Eye (tissue), 1 donor: ENCODE measurements around the gene FBRSL1.
A peak's percentile ranks its signal among the peaks of the same experiment; 100 is the strongest.
"Not testable (repeated sequence)": the region's sequence is repeated elsewhere in the genome, so short reads cannot be mapped to it uniquely, and the experiment has no call there.

Experiments
- DNase-seq: peaks from one replicate; pipeline ENCODE4 v3.0.0-alpha.2; 2015

FBRSL1 gene

DNA sequence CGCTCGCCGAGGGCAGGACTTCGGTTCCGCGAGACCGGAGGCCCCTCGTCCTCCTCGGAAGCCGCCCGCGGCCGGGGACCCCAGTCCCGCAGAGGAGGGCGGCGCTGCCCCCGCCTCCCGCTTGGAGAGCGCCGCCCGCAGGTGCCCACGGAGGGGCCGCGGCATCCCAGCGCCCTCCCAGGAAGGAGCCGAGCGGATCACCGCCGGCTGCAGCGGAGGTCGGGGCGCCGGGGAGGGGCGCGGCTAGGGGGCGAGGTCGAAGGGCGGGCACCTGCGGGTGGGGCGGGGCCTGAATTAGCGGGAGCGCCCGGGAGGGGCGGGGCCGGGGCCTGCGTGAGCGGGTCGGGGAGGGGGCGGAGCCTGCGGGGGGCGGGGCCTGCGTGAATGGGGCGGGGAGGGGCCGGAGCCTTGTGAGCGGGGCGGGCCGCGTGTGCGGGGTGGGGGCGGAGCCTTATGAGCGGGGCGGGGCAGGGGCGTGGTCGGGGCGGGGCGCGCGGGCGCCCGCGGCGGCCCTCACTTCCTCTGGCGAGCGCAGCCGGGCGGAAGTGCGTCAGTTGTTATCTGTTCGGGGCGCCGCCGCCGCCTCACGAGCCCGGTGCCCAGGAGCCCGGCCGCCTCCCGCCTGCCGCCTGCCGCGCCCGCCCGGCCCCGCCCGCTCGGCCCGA is at the start of gene FBRSL1:
Gene FBRSL1 (plus strand): TSS at position 550 of the 665 bp plus-strand sequence.
- DNase-seq, result peak; percentile 92

DNA sequence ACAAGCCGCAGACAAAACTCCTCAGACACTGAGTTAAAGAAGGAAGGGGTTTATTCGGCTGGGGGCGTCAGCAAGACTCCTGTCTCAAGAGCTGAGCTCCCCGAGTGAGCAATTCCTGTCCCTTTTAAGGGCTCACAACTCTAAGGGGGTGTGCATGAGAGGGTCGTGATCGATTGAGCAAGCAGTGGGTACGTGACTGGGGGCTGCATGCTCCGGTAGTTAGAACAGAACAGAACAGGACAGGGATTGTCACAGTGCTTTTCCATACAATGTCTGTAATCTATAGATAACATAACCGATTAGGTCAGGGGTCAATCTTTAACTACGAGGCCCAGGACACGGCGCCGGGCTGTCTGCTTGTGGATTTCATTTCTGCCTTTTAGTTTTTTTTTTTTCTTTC is 49.5 kb upstream of the FBRSL1 start:
- DNase-seq, result not testable (repeated sequence)

DNA sequence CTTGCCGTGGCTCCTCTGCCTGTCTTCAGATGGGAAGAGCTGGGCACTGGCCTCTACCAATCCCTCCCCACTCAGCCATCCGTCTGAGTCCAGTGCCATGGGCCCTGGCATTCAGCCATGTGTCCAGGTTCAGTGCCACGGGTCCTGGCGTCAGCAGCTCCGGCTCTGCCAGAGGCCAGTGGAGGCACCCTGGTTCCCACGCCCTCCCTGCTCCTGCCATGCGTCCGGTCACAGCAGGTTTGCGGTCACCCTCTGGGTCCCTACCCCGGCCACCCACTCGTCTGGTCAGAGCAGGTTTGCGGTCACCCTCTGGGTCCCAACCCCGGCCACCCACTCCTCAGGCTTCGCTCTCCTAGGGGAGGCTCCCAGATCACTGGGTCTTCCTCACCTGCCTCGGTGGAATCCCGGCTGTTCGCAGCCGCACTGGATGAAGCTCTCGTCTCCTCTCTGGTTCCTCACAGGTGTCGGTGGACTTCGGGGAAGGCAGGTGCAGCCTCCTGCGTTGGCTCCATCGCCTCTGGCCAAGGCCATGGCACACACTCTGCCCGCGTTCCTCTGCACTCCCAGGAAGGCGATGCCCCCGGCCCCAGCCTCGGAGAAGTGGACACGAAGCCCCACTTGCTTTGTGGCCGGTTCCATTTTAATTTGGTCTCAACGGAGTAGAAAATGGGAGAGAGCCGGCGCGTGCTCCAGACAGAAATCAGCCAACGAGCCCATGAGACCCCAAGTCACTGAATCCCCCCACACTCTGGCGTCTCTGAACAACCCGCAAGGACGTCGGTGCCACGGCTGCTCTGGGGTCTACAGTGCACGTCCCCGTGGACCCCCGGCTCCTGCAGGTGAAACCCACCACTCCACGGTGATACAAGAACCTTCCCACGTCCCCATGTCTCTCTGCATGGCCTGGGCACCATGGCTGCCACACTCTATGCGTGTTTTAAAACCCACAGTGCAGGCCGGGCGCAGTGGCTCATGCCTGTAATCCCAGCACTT is 47.8 kb upstream of the FBRSL1 start:
- no peak for DNase-seq

DNA sequence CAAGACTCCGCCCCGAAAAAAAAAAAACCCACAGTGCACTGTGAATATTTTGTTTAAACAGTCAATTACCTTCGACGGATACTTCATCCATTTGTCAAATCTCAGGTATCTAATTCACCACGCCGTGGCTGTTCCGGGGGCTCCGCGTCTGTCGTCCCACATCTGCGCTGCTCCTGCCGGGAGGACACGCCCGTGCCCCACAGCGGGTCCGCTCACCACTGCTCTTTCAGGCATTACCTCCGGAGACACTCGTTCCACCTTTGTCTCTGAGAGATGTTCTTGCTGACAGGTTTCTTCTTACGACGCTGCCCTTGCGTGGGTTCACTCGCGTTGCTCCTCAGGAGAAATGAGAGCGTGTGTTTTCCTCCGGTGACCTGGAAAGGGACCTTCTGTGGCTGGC is 46.9 kb upstream of the FBRSL1 start:
- DNase-seq, result no peak

DNA sequence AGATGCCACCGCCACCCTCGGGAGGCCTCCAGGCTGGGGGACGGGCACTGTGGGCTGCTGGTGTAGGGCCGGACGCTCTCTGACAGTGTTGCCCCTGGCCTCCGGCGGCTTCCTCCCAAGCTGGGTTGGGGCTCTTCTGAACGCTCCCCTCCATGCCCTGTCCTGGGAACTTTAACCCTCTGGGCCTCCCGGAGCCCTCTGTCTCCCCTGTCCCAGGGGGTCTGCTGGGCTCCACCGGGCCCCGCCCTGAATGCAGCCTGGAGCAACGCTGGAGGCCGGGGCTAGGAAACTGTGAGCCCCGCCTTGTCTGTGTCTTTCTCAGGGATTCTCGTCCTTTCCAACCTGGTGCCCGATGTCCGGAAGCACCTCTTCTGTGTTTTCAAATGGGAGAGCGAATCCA is 45.7 kb upstream of the FBRSL1 start:
- DNase-seq, result no peak

DNA sequence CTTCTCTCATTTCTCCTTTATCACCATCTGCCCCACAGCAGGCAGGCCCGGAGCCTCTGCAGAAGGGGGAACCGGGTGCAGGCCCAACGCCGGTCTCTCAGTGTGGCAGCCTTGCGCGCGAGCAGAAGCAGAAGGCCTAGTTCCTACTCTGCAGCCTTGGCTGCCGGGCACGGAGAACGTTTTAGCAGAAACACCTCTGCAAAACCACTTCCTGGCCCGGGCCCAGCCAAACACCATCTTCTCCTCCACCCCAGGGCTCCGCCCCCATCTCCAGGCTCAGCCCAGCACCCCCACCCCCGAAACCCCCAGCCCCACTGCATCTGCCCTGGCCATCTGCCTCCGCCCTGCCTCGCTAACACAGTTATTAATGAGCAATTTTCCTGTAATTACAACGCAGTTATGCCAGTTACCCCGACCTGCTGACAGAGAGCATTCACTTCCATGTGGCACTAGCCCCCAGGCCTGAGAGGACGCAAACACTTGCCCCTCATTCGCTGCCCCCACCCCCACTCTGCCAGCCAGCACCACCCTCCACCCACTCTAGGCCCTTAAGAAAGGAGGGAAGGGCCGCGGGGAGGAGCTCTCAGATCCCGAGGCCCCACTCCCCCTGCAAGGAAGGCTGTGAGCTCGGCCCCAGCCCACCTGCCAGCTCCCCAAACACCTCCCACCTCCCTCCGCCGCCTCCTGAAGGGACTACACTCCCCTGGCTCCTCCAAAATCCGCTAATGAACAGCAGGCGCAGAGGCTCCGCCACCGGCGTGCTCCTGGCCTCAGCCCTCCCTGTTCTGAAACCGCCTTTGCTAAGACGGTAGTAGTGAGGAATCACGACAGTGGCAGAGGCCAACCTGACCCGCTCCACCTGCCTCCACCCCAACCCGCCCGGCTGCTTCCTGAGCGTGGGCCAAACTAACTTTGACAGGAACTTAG is 44.7 kb upstream of the FBRSL1 start:
- DNase-seq, result peak; percentile 72

DNA sequence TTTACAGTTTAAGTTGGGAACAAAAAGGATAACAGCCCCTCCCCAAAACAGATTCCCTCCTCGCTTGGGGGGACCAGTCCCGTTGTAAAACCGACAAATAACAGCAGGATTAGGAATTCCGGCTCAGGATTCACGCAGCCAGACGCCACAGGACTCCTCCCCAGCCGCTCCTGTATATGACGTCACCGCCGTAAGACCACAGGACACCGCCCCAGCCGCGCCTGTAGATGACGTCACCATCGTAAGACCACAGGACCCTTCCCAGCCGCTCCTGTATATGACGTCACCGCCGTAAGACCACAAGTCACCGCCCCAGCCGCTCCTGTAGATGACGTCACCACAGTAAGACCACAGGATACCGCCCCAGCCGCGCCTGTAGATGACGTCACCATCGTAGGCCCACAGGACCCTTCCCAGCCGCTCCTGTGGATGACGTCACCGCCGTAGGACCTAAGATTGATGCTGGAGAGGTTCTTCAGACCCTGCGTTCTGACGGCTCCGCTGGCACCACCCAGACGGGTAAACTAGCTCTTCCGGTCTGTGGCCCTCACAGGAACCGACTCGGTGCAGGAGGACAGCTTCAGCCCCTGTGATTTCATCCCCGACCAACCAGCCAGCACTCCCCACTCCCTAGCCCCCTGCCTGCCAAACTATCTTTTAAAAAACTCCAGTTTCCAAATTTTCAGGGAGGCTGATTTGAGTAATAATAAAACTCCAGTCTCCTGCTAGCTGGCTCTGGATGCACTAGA is 43.9 kb upstream of the FBRSL1 start:
- peak; percentile 65 for DNase-seq

DNA sequence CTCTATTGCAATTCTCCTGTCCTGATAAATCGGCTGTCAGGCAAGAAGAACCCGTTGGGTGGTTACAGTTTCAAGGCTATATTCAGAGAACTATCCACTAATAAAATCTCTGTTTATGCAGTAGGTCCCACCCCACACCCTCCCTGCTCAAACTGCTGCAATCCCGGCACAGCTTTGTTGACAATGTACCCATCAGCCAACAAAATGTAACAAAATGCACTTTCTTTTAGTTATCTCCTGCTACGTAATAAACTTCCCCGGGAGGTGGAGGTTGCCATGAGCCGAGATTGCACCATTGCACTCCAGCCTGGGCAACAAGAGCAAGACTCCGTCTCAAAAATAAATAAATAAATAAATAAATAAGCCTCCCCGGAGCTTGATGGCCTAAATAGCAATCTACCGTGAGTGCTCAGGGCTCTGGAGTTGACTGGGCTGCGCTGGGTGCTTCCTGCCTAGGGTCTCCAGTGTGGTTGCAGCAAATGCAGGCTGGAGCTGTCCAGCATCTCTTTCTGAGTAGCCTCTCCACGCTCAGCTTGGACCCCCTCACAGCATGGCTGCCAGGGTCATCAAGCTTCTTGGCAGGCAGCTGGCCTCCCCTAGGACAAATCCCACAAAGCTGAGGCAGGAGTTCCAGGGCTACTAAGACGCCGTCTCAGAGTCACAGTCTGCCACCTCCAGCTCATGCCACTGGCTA is 43.2 kb upstream of the FBRSL1 start:
- DNase-seq, result no peak

DNA sequence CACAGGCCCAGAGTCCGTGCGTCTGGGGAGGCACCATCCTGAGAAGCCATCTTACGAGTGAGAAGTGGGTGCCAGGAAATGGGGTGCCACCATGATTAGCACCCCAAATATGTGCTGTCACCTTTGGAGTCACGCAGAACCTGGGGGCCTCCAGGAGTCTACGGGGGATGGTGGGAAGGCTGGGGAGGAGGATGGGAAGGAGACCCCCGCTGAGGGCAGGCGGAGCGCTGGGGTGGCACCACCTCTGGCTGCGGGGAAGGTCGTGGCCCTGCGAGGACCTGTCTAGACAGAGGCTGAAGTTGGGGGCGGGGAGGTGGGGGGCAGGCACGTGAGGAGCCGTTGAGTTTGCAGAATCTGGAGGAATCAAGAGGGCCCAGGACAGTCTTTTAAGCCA is 42.6 kb upstream of the FBRSL1 start:
- DNase-seq, result no peak

DNA sequence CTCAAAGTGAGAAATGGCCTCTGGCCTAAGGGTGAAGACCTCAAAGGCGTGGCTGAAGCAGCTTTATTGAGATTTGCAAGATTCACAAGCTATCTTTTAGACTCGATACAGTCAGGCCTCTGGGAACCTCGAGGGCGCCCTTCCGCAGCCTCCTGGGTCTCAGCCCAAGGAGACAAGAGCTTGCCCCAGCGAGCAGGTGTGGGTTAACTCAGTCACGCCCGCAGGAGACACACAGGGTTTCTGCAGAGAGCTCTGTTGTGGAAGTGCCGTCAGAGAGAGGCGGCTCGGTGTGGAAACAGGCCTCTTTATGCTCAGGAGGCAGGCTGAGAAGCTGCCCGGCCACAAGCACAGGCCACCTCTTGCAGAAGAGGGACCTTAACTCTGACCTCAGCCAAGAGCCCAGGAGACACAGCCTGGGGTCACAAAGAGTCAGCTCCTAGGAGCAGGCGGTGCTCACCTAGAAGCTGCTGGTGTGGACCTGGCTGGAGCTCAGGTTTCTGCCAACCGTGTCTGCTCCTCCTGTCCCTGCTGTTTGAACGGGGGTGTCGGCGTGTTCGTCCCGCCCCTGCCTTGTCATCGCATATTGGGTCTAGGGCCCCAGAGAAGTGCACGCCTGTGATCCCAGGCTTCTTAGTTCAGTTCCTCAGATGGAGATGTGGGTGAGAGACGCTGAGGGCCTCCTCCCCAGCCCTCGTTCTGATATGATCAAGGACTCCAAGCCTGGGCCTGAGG is 42.1 kb upstream of the FBRSL1 start:
- DNase-seq, result no peak

DNA sequence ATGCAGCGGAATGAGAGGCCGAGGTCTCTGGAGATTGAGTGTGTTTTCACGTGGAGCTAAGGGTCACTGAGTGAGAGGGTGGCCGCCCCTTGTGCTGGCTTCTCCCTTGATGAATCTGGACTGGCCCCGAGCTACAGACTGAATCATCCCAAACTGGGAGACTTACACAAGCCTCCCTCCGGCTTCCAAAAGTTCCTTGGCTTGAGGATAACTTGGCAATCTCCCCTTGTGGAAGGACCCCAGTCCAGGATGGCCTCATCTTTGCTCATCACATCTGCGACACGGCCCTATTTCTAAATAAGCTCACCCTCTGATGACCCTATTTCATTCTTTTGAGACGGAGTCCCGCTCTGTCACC is 41.5 kb upstream of the FBRSL1 start:
- DNase-seq, result no peak

DNA sequence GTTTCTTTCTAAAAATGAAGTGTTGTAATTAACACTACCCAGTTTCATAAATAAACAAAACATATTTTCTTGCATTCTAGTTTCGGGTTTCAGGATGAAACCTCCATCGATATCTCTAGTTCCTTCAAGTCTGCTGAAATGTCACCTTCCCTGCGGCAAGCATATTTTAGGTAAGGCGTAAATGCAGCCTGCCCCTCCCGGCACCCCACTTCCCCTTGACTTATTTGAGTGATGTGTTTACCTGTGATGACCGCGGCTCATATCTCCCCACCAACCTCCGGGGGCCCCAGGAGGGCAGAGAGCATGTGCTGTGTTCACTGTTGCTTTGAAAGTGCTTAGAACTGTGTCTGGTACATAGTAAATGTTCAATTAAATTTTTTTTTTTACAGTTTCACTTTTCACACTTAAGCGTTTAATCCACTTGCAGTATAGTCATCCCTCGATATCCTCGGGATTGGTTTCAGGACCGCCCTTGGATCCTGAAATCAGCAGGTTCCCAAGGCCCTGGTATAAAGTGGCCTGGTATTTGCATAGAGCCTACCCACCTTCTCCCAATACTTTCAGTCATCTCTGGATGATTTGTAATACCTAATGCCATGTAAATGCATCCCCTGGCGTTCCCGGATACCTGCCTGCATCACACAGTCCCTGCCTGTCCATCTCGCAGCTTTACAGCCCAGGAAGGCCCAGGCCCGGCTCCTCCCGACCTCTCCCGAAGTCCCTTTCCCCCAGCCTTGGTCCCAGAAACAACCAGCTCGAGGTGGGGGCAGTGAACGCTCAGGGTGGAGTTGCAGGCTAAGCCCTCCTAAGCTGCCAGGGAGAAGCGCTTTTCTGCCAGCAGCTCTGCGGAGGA is 40.2 kb upstream of the FBRSL1 start:
- no peak for DNase-seq

DNA sequence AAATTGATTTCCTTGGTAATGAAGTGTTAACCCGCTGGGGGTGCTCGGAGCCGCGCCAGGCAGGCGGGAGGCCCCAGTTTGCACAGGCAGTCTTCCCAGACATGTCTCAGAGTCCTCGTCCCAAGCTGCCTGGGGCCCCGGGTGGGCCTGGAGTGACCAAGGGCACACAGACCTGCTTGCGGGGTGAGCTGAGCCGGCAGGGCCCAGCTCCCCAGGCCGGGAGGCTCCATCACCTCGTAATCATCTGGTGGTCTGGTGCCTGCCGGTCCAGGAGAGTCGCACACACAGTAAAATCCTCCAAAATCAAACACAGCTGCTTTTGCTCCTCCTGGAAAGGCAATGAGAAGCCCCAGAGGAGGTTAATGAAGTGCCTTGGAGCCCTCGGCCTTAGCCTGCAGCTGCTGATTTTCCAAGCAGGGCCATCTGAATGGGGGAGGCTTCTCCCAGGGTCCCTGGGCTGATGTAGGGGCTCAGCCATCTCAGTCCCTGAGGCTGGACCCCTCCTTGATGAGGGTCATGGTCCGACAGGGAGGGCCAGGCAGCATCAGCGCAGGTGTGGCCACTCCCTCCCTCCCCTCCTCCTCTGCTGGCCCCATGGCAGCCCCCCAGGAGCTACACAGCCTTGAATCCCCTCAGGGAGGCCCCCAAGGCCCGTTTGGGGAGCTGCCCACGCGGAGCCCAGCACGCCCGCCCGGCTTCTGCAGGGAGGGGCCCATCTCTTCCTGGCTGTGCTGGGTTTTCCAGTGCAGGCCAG is 39.4 kb upstream of the FBRSL1 start:
- DNase-seq, result peak; percentile 86

DNA sequence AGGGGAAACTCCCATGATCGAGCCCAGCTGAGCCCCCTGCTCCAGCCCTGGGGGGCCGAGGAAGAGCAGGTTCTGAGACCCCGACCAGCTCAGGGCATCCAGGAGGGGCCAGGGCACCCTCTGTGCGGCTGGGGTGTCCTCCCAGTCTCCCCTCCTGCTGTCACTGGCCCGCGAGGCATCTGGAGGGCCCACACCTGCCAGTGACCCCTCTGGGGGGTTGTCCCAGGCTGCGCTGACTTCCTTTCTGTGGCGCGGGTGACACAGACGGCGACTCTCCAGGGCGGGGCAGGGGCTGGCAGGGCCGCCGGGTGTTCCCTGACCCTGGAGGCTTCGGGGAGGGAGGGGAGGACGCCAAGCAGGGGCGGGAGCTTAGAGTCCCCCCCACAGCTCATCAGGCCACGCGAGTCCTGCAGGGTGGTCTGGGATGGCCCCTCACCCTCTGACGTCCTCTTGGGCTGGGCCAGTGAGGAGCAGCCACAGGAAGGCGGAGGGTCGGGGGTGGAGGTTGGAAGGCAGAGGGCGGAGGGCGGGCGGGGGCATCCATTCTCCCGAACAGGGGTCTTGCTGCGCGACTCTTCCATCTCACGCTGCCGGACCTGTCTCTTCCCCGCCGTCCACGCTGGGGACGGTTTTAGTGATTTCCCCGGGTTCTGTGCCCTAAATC is 38.6 kb upstream of the FBRSL1 start:
- no peak for DNase-seq

DNA sequence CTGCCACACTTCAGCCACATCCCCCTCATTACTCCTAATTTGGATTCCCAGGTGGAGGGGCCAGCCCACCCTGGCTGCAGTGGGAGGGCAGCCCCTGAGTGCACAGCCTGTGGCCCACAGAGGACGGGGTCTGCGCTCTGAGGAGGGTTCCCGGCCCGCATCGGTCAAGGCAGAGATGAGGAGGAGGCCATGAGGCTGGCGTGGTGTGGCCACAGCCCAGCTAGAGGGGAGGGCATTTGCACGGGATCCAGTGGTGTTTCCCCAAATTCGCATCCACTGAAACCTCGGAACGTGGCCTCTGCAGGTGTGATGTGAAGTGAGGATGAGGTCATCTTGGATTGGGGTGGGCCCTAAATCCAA is 38.1 kb upstream of the FBRSL1 start:
- no peak for DNase-seq

DNA sequence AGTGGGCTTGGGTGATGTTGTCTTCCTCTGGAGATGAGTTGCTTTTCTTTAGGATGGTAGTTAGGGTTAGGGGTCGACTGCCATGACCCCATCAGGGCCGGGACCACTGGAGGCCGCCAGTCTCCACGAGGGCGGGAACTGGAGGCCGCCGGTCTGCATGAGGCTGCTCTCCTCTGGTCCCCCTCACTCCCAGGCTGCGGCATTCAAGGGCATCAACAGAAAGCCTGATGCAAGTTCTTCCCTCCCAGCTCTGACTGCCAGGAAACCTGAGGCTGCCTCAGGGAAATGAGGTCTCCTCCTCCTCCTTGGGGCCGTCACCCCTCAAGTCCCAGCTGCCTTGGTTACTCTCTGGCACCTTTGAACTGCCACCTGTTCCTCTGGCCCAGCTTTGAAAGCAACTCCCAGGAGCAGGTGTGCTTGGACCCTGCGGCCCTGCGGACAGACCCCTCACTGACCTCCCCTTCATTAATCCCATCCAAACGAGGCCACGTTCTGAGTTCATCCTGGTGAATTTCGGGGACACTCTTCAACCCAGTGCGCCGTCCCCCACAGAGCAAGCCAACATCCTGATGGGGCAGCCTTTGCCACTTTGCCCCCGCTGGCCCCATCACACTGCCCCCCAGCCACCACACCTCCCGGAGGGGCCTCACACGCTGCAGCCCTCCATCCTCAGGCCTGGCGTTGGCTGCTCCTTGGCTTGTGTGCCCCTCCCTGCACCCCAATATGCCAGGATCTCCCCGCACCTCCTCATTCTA is 37.2 kb upstream of the FBRSL1 start:
- DNase-seq, result no peak

DNA sequence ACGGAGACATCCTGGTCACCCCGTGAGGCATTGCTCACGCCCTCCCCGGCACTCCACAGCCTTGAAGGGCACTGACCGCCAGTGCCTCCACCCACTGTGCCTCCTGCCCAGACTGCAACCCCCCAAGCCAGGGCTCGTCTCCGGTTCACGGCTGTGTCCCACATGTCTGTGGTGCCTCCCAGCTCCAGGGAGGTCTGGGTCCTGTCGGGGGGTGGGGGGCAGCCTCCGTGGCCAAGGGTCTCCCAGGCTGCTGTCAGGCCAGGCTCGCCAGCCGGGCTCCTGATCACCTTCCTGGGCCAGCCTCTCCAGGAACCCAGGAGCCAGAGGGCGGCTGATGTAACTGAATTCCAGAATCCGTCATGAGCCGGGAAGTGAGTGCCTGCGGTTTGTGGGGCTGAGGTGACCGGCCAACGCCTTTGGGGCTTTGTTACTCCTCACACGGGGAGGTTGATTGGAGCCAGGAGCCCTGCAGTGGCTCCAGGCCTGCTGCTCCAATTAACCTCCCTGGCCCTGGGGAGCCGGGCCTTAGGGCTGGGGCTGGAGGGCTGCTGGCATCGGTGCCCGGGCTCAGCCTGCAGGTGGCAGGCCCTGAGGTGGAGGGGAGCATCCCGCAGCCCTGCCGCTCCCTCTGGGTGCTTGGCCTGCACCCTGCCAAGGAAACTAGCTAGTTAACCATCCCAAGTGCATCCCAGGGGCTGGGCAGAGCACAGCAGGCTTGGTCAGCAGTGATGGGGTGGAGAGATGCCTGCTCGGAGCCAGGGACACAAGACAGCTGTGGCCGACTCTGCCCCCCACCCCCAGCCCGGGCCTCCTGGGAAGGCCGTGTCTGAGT is 36.4 kb upstream of the FBRSL1 start:
- peak; percentile 64 for DNase-seq
